MM.1S (cell line): ENCODE measurements around the gene MYH15.

Experiments used
- DNase-seq: peaks from one replicate; pipeline ENCODE4 v3.0.0-alpha.2; 2015
- H2AFZ ChIP-seq: fragments of 300-600 bp; sonication (generic); 2 replicates; pipeline ENCODE4 v1.6.0; 2016; ENCODE audit warnings: antibody characterized with exemption, low read length
- H3F3A ChIP-seq: fragments of 300-600 bp; sonication (generic); 2 replicates; pipeline ENCODE4 v1.6.1; 2016; ENCODE audit warnings: mild to moderate bottlenecking, antibody characterized with exemption, low read length, moderate library complexity, mixed read lengths; ENCODE audit not compliant: insufficient read depth
- H3K27ac ChIP-seq: fragments of 300-600 bp; sonication (generic); 2 replicates; pipeline ENCODE4 v1.5.1; 2016; ENCODE audit warnings: mild to moderate bottlenecking, low read length
- H3K27me3 ChIP-seq: fragments of 300-600 bp; sonication (generic); replicated peaks from 2 replicates; pipeline ENCODE4 v1.6.0; 2016; ENCODE audit warnings: low read length; ENCODE audit not compliant: insufficient read depth
- H3K36me3 ChIP-seq: fragments of 300-600 bp; sonication (generic); replicated peaks from 2 replicates; pipeline ENCODE4 v1.6.1; 2016; ENCODE audit warnings: mild to moderate bottlenecking, low read length, mixed read lengths; ENCODE audit not compliant: insufficient read depth
- H3K4me1 ChIP-seq: fragments of 300-600 bp; sonication (generic); 2 replicates; pipeline ENCODE4 v1.6.1; 2016; ENCODE audit warnings: low read length, mixed read lengths
- H3K4me2 ChIP-seq: fragments of 300-600 bp; sonication (generic); 2 replicates; pipeline ENCODE4 v1.6.0; 2016; ENCODE audit warnings: low read depth, low read length
- H3K4me3 ChIP-seq: fragments of 300-600 bp; sonication (generic); 2 replicates; pipeline ENCODE4 v1.5.1; 2016; ENCODE audit warnings: low read length, mixed read lengths
- H3K79me2 ChIP-seq: fragments of 300-600 bp; sonication (generic); 2 replicates; pipeline ENCODE4 v1.6.1; 2016; ENCODE audit warnings: mixed run types, low read length, mixed read lengths
- H3K9ac ChIP-seq: fragments of 300-600 bp; sonication (generic); 2 replicates; pipeline ENCODE4 v1.6.1; 2016; ENCODE audit warnings: low read length, mixed read lengths
- H3K9me2 ChIP-seq: fragments of 300-600 bp; sonication (generic); replicated peaks from 2 replicates; pipeline ENCODE4 v1.6.1; 2016; ENCODE audit warnings: mild to moderate bottlenecking, low read length, mixed read lengths; ENCODE audit not compliant: insufficient read depth
- H3K9me3 ChIP-seq: fragments of 300-600 bp; sonication (generic); replicated peaks from 2 replicates; pipeline ENCODE4 v1.6.1; 2016; ENCODE audit warnings: mild to moderate bottlenecking, low read length, mixed read lengths; ENCODE audit not compliant: insufficient read depth
- H4K20me1 ChIP-seq: fragments of 300-600 bp; sonication (generic); 2 replicates; pipeline ENCODE4 v1.6.1; 2016; ENCODE audit warnings: mild to moderate bottlenecking, low read length, moderate library complexity, mixed read lengths; ENCODE audit not compliant: insufficient read depth
- CTCF ChIP-seq: fragments of 300-600 bp; sonication (generic); IDR thresholded peaks from 2 replicates; pipeline ENCODE4 v1.5.1; 2016; ENCODE audit warnings: antibody characterized with exemption, low read length, mixed read lengths
- EZH2 ChIP-seq: fragments of 300-600 bp; sonication (generic); optimal IDR thresholded peaks from 2 replicates; pipeline ENCODE3; 2017; ENCODE audit warnings: low read depth, mild to moderate bottlenecking, antibody characterized with exemption, low read length, mixed read lengths
- EZH2phosphoT487 ChIP-seq: fragments of 300-600 bp; sonication (generic); IDR thresholded peaks from 2 replicates; pipeline ENCODE4 v1.6.1; 2018; ENCODE audit warnings: antibody characterized with exemption, low read length

Gene MYH15

GRCh38 chr3:108500728-108501127, 9.7 kb downstream of the MYH15 start:
- Histone ChIP-seq H3K4me2 (no peak overlapping the region), H3K9me3 (no peaks in the 10 kb centered on the region), H3K27me3 (no peaks in the 10 kb centered on the region), H3K9ac (no peak overlapping the region), H4K20me1 (no peaks in the 10 kb centered on the region), H3K4me1 (no peaks in the 10 kb centered on the region), H3K9me2 (no peaks in the 10 kb centered on the region), H3K27ac (no peak overlapping the region), H2AFZ (no peak overlapping the region), H3K79me2 (no peaks in the 10 kb centered on the region), H3F3A (no peaks in the 10 kb centered on the region), H3K36me3 (no peaks in the 10 kb centered on the region), H3K4me3 (no peak overlapping the region)
- TF ChIP-seq EZH2, result no peak
- TF ChIP-seq CTCF, result no peak
- no peak for TF ChIP-seq EZH2phosphoT487
- no peak for DNase-seq

GRCh38 chr3:108497271-108497670, 13.1 kb downstream of the MYH15 start:
- Histone ChIP-seq H3K9me2 (no peaks in the 10 kb centered on the region), H3K4me2 (no peak overlapping the region), H4K20me1 (no peaks in the 10 kb centered on the region), H3K27me3 (no peaks in the 10 kb centered on the region), H3K9me3 (no peaks in the 10 kb centered on the region), H3K4me3 (no peak overlapping the region), H3K36me3 (no peaks in the 10 kb centered on the region), H2AFZ (no peak overlapping the region), H3K79me2 (no peaks in the 10 kb centered on the region), H3K27ac (no peak overlapping the region), H3K4me1 (no peaks in the 10 kb centered on the region), H3K9ac (no peak overlapping the region), H3F3A (no peaks in the 10 kb centered on the region)
- TF ChIP-seq EZH2, result no peak
- TF ChIP-seq EZH2phosphoT487, result no peak
- no peak for TF ChIP-seq CTCF
- DNase-seq, result no peak

- Histone ChIP-seq H2AFZ (no peak overlapping the region), H3K79me2 (no peaks in the 10 kb centered on the region), H3K4me3 (no peak overlapping the region), H3K36me3 (no peaks in the 10 kb centered on the region), H3K9ac (no peak overlapping the region), H3K4me1 (no peaks in the 10 kb centered on the region), H3K9me3 (no peaks in the 10 kb centered on the region), H3K9me2 (no peaks in the 10 kb centered on the region), H3K4me2 (no peak overlapping the region), H3K27ac (no peak overlapping the region), H4K20me1 (no peaks in the 10 kb centered on the region), H3F3A (no peaks in the 10 kb centered on the region), H3K27me3 (no peaks in the 10 kb centered on the region)
- no peak for TF ChIP-seq EZH2phosphoT487
- no peak for TF ChIP-seq EZH2
- TF ChIP-seq CTCF, result no peak
- no peak for DNase-seq
These were observed 14.7 kb downstream of the MYH15 start for GRCh38 chr3:108495717-108496116.
